MCF 10A (cell line): ENCODE data around the gene VSNL1. TPM values are rescaled to one million over a fixed set of nuclear protein-coding genes. Genes with fewer than 3 reads are reported as not detected.

Experiments
- BruUV-seq: library from RNA; stranded (reverse); fragments of 400-500 nt; replicated peaks from 2 replicates; lab custom pipeline; 2021; lab: Mats Ljungman, UMichigan
- CTCF ChIA-PET: fragments of 300-600 bp; sonication (Branson Sonifier 250); formaldehyde crosslinking; extraction: SDS; loops from one replicate; lab custom pipeline; 2021; ENCODE audit warnings: antibody characterized with exemption, inconsistent platforms; lab: Yijun Ruan, JAX
- POLR2A ChIA-PET: fragments of 300-600, 350-650 bp; sonication (Branson Sonifier 250); formaldehyde crosslinking; extraction: SDS; loops from one replicate; lab custom pipeline; 2020; ENCODE audit warnings: antibody characterized with exemption, inconsistent platforms; lab: Yijun Ruan, JAX
- DNase-seq: peaks from one replicate; pipeline ENCODE4 v3.0.0-alpha.2; 2018; ENCODE audit not compliant: unreplicated experiment
- H3K27ac Mint-ChIP-seq: one replicate; pipeline ENCODE4 v1.8.0; 2022; ENCODE audit warnings: mild to moderate bottlenecking, low read depth, mixed read lengths; ENCODE audit not compliant: unreplicated experiment
- H3K27me3 Mint-ChIP-seq: one replicate; pipeline ENCODE4 v1.8.0; 2022; ENCODE audit warnings: mixed read lengths; ENCODE audit not compliant: insufficient read depth, unreplicated experiment
- H3K36me3 Mint-ChIP-seq: one replicate; pipeline ENCODE4 v1.8.0; 2022; ENCODE audit warnings: mild to moderate bottlenecking, moderate library complexity, mixed read lengths; ENCODE audit not compliant: insufficient read depth, unreplicated experiment
- H3K4me1 Mint-ChIP-seq: one replicate; pipeline ENCODE4 v1.8.0; 2022; ENCODE audit warnings: mixed read lengths; ENCODE audit not compliant: insufficient read depth, unreplicated experiment
- H3K4me3 Mint-ChIP-seq: one replicate; pipeline ENCODE4 v1.8.0; 2022; ENCODE audit warnings: mild to moderate bottlenecking, moderate library complexity, mixed read lengths; ENCODE audit not compliant: unreplicated experiment
- H3K9me3 Mint-ChIP-seq: one replicate; pipeline ENCODE4 v1.8.0; 2022; ENCODE audit warnings: mixed read lengths; ENCODE audit not compliant: unreplicated experiment
- intact Hi-C: fragments of 100-400 bp; cut with micrococcal nuclease; formaldehyde crosslinking; loops from 2 replicates; pipeline ENCODE4 v1.14.1; 2022
- total RNA-seq: library from RNA; stranded (reverse); gene quantifications from 2 replicates; pipeline ENCODE4 v1.2.3, GENCODE V29; 2022
- TF ChIP-seq, protein P1 (sequence below): fragments of 200-600 bp; IDR thresholded peaks from one replicate; pipeline ENCODE4 v1.8.0; 2022; ENCODE audit warnings: antibody characterized with exemption, mild to moderate bottlenecking; ENCODE audit not compliant: unreplicated experiment

Gene VSNL1
- total RNA-seq, 1 experiment from 2014 or later = 2.4 TPM

DNA sequence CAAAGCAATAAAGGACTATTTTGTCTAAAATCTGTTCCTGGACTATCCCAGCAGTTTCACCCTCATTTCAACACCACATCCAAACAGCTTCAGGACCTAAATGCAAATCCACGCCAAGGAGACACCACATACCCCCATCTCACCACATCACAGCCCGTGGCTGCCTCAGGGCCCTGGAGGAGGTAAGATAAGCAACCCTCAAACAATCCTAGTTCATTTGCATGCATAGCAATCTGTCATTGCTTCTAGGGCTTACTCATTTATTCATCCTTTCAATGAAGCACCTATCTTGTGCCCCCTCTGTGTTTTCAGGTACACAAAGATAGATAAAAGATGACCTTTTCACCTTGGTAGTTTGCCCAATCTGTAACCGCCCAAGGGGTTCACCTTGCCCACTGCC, 86.5 kb downstream of the VSNL1 start:
- no peaks in the 10 kb centered on the region for H3K9me3 Mint-ChIP-seq
- no peak overlapping the region for H3K4me3 Mint-ChIP-seq
- H3K4me1 Mint-ChIP-seq = peaks cover 7% of the 10 kb centered on the region
- CTCF ChIA-PET = interaction anchor here (0.5 to 1.5 kb wide), 3 partner anchors 18 to 54 kb away, joined by 3 to 4 read pairs (median 3); no protein-coding TSS in a partner anchor
- TF ChIP-seq, protein P1, sequence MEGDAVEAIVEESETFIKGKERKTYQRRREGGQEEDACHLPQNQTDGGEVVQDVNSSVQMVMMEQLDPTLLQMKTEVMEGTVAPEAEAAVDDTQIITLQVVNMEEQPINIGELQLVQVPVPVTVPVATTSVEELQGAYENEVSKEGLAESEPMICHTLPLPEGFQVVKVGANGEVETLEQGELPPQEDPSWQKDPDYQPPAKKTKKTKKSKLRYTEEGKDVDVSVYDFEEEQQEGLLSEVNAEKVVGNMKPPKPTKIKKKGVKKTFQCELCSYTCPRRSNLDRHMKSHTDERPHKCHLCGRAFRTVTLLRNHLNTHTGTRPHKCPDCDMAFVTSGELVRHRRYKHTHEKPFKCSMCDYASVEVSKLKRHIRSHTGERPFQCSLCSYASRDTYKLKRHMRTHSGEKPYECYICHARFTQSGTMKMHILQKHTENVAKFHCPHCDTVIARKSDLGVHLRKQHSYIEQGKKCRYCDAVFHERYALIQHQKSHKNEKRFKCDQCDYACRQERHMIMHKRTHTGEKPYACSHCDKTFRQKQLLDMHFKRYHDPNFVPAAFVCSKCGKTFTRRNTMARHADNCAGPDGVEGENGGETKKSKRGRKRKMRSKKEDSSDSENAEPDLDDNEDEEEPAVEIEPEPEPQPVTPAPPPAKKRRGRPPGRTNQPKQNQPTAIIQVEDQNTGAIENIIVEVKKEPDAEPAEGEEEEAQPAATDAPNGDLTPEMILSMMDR = no peak
- intact Hi-C loops = no loop called here
- BruUV-seq = no TSS peak
- H3K36me3 Mint-ChIP-seq = no peaks in the 10 kb centered on the region
- no peak overlapping the region for H3K27ac Mint-ChIP-seq
- POLR2A ChIA-PET = no interaction called here
- no peaks in the 10 kb centered on the region for H3K27me3 Mint-ChIP-seq
- no peak for DNase-seq

DNA sequence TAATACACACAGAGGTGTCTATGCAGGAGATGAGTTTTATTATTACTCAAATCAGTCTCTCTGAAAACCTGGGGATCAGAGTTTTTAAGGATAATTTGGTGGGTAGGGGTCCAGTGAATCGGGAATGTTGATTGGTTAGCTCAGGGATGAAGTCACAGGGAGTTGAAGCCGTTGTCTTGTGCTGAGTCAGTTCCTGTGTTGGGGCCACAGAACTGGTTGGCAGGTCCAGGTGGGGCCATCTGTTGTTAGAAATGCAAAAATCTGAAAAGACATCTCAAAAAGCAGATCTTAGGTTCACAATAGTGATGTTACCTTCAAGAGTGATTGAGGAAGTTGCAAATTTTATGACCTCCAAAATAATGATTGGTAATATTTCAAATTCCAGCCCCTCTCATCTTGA, 86.9 kb downstream of the VSNL1 start:
- TF ChIP-seq, protein P1 = no peak
- Mint-ChIP-seq H3K4me3 (no peak overlapping the region), H3K4me1 (peaks cover 6% of the 10 kb centered on the region), H3K27ac (no peak overlapping the region), H3K9me3 (no peaks in the 10 kb centered on the region), H3K27me3 (no peaks in the 10 kb centered on the region), H3K36me3 (no peaks in the 10 kb centered on the region)
- no TSS peak for BruUV-seq
- CTCF ChIA-PET = interaction anchor here (0.6 to 1.5 kb wide), 3 partner anchors 17 to 563 kb away, joined by 3 to 4 read pairs (median 3); no protein-coding TSS in a partner anchor
- POLR2A ChIA-PET = interaction anchor here (1.2 kb wide), 1 partner anchor 13 kb away, joined by 3 read pairs; no protein-coding TSS in a partner anchor
- intact Hi-C loops = no loop called here
- DNase-seq = no peak

DNA sequence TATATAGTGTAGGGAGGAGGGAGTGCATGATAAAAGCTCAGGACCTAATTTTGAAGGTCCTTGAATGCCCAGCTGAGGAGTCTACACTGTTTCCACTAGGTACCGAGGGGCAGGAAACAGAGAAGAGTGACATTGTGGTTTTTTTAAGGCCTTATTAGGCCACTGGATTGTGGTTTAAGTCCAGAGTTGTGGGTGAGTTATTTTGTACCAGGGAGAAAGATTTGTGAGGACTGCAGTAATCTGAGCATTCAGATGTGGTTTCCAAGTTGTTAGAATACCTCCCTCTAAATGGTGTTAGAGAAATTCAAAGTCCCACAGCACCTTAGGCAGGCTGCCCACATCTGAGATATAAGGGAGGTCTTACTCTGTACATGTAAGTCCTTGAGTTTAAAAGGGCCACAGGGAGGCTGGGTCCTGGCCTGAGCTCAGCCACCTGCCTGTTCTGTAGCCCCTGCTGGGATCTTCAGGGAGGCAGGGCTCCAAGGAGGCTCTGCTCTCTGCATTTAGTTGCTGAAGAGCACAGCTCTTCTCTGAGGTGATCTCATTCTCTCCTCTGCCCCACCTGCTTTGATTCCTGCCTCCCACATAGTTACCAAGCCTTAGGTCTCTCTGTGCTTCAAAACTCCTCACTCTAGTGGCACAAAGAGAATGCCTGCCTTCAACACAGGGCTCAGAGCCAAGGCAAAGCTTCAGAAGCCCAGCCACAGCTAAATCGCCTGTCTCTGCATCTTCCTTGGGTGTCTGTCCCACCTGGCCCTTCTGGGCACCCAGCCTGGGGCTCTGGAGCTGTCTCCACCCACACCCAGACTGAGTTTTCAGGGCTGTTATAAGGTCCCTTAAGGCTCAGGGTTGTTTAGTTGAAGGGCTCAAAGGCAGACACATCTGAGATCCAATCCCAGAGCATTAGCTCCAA, 88.1 kb downstream of the VSNL1 start:
- no peaks in the 10 kb centered on the region for H3K27me3 Mint-ChIP-seq
- H3K4me3 Mint-ChIP-seq = no peak overlapping the region
- no peaks in the 10 kb centered on the region for H3K9me3 Mint-ChIP-seq
- ChIA-PET POLR2A (interaction anchor here (1.0 to 1.2 kb wide), 3 partner anchors 12 to 111 kb away, joined by 3 read pairs; partner anchors contain the start of genes RAD51AP2 and VSNL1), CTCF (interaction anchor here (0.7 to 1.5 kb wide), 4 partner anchors 14 to 16 kb away, joined by 3 read pairs; no protein-coding TSS in a partner anchor)
- TF ChIP-seq, protein P1 = no peak
- BruUV-seq = no TSS peak
- H3K27ac Mint-ChIP-seq = no peak overlapping the region
- peaks cover 6% of the 10 kb centered on the region for H3K4me1 Mint-ChIP-seq
- no peaks in the 10 kb centered on the region for H3K36me3 Mint-ChIP-seq
- DNase-seq = no peak
- intact Hi-C loops = no loop called here

DNA sequence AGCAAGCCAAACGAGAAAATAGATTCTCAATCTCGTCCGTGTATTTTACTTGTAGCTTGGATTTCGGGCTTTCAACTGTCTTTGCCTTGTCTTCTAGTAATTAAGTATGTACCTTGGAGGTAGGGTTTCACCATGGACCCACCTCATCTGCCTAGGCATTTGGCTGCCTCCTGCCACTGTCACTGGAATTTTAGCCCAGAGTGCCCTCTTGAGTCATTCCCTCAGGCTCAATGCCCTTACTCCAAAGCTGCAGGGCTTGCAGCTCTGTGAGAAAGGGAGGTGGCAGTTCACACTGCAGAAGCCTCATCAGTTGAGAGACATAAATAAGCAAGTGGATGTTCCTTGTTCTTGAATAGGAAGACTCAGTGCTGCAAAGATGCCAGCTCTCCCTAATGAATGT, 89.6 kb downstream of the VSNL1 start:
- Mint-ChIP-seq H3K9me3 (no peaks in the 10 kb centered on the region), H3K4me1 (peaks cover 6% of the 10 kb centered on the region), H3K36me3 (no peaks in the 10 kb centered on the region), H3K27me3 (no peaks in the 10 kb centered on the region), H3K4me3 (no peak overlapping the region), H3K27ac (no peak overlapping the region)
- TF ChIP-seq, protein P1 = no peak
- no peak for DNase-seq
- intact Hi-C loops = no loop called here
- ChIA-PET POLR2A (interaction anchor here (0.6 to 1.3 kb wide), 4 partner anchors 9 to 112 kb away, joined by 3 to 8 read pairs (median 4); partner anchors contain the start of gene RAD51AP2), CTCF (interaction anchor here (0.6 to 0.9 kb wide), 2 partner anchors 15 to 48 kb away, joined by 3 read pairs; no protein-coding TSS in a partner anchor)
- no TSS peak for BruUV-seq
